GM12872 (cell line): ENCODE results near the gene PTH1R.
A peak's percentile ranks its signal among the peaks of the same experiment; 100 is the strongest.

ENCODE experiments used
- CTCF ChIP-seq: IDR thresholded peaks from 3 replicates; pipeline ENCODE4 v1.5.1; 2011; ENCODE audit warnings: low read depth, mild to moderate bottlenecking, low read length, moderate library complexity; ENCODE audit not compliant: insufficient read depth

The PTH1R gene

DNA sequence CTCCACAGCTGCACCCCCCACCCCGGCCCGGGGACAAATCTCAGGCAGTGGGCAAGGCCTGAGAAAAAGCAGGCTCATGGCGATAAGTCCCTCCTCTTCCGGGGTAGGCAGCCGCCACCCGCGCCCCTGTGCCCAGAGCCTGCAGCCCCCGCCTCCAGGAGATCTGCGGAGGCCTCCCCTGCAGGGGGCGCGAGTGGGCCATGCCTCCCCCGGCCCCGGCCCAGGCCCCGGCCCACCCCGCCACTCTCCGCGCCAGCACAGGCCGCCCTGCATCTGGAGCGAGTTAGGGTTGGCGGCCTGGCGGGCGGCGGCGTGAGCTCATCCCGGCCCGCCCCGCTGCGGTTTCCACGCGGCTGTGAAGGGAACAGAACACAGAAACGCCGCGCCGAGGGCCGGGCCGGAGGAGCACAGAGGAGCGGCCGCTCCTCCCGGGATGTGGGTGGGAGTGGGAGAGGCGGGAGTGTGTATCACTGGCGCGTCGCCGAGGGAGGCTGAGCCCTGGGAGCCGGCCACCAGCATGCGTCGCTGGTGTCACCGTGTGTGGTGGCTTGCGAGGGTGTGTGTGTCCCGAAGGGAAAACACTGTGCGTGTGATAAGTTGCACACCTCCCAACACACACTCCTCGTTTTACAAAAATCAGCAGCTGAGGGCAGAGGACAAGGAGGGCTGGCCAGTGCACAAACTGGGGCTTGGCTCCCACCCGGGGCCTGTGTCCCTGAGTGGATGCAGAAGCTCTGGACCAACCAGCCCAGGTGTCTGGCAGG is 31.5 kb upstream of the PTH1R start:
- peak; percentile 50; the same call in 2 of the 3 replicates for TF ChIP-seq CTCF

DNA sequence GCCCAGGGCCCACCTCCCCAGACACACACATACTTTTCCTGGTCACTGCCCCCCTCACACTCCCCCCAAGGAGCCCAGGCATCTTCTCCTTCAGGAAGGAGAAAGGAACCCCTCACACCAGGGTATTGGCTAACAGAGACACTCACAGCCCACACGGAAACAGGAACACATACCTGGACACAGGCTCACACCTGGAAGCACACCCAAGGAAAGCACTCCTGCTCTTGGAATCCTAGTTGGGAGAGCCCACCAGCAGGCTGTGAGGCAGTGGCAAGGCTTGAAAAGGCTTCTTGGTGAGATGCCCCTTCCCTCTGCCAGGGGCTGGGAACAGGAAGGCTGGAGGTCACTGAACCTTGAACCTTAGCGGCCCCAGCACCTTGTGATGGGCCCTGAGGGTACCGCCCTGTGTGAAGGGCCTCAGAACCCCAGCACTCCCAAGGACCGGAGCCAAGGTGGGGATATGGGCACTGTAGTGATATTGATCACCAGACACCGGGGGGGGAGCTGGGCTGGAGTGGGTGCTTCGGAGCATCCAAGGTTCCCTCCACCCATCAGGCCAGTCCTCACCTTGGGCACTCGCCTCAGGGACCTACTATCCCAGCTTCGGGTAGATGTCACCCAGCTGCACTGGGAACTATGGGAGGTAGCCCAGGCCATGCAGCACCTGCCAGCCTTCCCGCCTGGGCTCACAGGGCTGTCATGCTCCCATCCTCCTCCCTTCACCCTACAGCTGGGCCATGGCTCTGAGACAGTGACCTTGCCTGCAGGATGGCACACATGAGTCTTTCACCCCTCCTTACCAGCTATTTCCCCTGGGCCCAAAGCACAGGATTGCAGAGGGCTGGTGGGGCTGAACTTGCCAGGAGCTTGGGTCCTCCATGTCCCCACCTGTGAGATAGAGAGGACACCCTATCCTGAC is 30.6 kb upstream of the PTH1R start:
- no peak for TF ChIP-seq CTCF

- no peak for TF ChIP-seq CTCF
Measured at GRCh38 chr3:46847744-46848143, 29.8 kb upstream of the PTH1R start.

DNA sequence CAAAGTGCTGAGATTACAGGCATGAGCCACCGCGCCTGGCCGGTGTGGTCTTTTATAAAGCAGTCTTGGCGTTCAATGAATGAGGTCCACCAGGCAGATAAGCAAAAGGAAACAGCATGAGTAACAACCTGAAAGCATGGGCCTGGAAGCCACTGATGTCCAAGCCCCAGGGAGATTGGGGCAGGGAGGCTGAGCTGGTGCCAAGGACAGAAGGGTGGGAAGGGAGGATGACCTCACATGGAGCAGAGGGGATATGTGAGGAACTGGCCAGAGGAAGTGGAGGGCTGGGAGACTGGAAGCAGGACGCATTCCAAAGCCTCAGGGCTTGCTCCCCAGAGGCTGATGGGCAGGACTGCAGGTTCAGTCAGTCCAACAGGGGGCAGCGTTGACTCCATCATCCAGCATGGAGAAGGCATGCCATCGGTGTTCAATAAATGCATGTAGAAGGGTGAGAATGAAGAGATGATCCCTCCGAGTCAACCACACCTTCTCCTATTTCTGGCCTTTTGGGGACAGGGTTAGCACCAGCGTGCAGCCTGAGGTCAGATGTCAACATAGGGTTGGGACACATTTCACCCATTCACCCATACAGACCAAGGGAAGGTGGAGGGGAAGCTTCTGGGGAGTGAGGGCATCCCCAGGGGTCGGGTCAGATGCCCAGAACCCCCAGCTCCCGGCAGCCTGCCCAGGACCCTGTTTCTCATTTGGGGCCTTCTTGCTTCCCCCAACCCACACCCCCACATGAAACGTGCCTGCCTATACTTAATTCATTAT is 29.1 kb upstream of the PTH1R start:
- TF ChIP-seq CTCF = peak; percentile 72

GRCh38 chr3:46849045-46849631 is 28.4 kb upstream of the PTH1R start:
- no peak for TF ChIP-seq CTCF

DNA sequence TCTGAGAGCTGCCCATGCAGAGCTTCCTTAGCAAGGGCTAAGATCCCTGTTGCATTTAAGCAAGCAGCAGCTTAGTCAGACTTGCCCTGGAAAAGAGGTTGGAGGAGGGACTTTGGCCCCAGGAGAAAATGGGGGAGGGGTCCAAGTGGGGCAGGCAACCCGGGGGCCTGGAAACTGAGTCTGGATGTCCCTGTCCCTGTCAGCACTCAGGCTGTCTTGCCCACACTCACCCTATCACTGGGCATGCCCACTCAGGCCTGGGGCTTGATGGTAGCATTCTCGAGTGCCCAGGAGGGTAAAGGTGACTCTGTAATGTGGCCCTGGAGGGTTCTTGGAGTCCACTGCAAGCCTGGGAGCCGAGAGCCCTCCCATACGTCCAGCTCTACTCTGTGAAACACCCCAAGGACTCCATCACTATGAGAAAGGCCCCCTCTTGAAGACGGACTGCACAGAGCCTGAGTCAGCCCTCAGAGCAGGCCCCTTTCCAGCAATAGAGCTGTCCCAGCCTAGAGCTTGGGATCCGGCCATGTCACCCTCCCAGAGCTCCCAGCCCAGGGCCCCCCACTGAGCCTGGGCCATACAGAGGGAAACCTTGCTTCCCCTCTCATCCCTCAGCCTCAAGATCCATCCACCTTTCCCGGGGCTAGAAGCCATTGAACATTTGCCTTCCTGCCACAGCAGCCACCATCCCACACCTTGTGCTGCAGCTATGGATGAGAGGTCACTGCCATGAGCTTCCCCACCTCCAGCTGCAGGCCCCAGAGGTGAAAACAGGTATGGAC is 27.6 kb upstream of the PTH1R start:
- no peak for TF ChIP-seq CTCF
